Uterus (tissue), 2 donors: ENCODE results near the gene SYTL2.
"Not testable (repeated sequence)": the region's sequence is repeated elsewhere in the genome, so short reads cannot be mapped to it uniquely, and the experiment has no call there.

Experiments used
- CTCF ChIP-seq, 4 experiments: fragments of 200-600 bp in 2 of 4; fragments of 450-650 bp in 2 of 4; sonication (generic) in 2 of 4; IDR thresholded peaks; one replicate each; pipeline ENCODE4 v1.5.1; 2016 to 2019; ENCODE audit warnings: antibody characterized with exemption in 4 of 4, mild to moderate bottlenecking in 2 of 4, moderate library complexity in 1 of 4
- POLR2A ChIP-seq, 2 donors: fragments of 450-650 bp; IDR thresholded peaks; one replicate each; pipeline ENCODE4 v1.6.1; 2016; ENCODE audit warnings: antibody characterized with exemption in 2 of 2, mild to moderate bottlenecking in 1 of 2, moderate library complexity in 1 of 2

- TF ChIP-seq CTCF, POLR2A (IDR thresholded peaks at IDR 0.05): not testable (repeated sequence)
Measured at GRCh38 chr11:85859541-85859940, 48.6 kb upstream of the SYTL2 start.
